HL-60 (cell line): ENCODE data around the gene ZNF358.

Experiments
- DNase-seq, 2 experiments: peaks; one replicate each; pipeline ENCODE4 v3.0.0-alpha.2; 2010 to 2020; ENCODE audit warnings: low read depth in 1 of 2, low spot score in 1 of 2
- H3K27ac ChIP-seq: fragments of 250-450 bp; sonication (Bioruptor Pico); replicated peaks from 2 replicates; pipeline ENCODE4 v1.5.1; 2020; ENCODE audit warnings: mild to moderate bottlenecking, moderate library complexity
- H3K27me3 ChIP-seq: fragments of 250-450 bp; sonication (Bioruptor Pico); 2 replicates; pipeline ENCODE4 v1.5.1; 2021; ENCODE audit warnings: mild to moderate bottlenecking, moderate library complexity; ENCODE audit not compliant: insufficient read depth, poor library complexity, severe bottlenecking
- H3K4me3 ChIP-seq: replicated peaks from 2 replicates; pipeline ENCODE4 v1.5.1; 2011; ENCODE audit warnings: mild to moderate bottlenecking, control low read depth, low read length; ENCODE audit not compliant: insufficient read depth
- GABPA ChIP-seq: IDR thresholded peaks from 2 replicates; pipeline ENCODE4 v1.6.1; 2012; ENCODE audit warnings: low read depth
- POLR2AphosphoS5 ChIP-seq: IDR thresholded peaks from 2 replicates; pipeline ENCODE4 v1.6.1; 2012; ENCODE audit warnings: low read depth
- REST ChIP-seq: IDR thresholded peaks from 2 replicates; pipeline ENCODE4 v1.6.1; 2012; ENCODE audit warnings: low read depth; ENCODE audit not compliant: insufficient replicate concordance
- SPI1 ChIP-seq: IDR thresholded peaks from 2 replicates; pipeline ENCODE4 v1.6.1; 2012; ENCODE audit warnings: low read depth, mild to moderate bottlenecking, borderline replicate concordance
- TF ChIP-seq, protein P1 (sequence below): IDR thresholded peaks from one replicate; pipeline ENCODE4 v1.5.1; 2011; ENCODE audit warnings: low read length, control low read depth, inconsistent platforms; ENCODE audit not compliant: insufficient read depth

Gene ZNF358

DNA sequence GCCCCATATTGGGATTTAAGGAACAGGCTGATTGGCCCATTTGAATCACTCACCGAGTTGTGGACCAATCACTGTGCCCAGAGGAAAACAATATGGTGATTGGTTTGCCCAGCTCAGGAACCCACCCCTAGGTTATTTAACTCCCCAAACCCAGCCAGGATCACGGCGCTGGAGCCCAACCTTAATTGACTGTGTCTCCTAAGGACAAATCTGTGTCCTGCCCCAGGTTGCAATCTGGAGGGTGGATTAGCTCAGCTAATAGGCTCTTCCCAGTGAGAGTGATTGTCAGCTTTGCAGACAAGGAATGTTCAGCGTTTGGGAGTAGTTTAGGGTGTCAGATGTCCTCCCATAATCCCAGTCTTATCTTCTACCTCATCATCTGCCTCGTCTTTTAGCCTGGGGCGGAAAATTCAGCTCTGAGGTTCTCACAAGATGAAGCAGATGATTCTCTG lies 3.5 kb upstream of the ZNF358 start:
- Histone ChIP-seq H3K4me3 (no peak overlapping the region), H3K27me3 (peaks cover 24% of the 10 kb centered on the region), H3K27ac (no peak overlapping the region)
- DNase-seq, result no peak
- TF ChIP-seq REST, result no peak
- TF ChIP-seq, protein P1, sequence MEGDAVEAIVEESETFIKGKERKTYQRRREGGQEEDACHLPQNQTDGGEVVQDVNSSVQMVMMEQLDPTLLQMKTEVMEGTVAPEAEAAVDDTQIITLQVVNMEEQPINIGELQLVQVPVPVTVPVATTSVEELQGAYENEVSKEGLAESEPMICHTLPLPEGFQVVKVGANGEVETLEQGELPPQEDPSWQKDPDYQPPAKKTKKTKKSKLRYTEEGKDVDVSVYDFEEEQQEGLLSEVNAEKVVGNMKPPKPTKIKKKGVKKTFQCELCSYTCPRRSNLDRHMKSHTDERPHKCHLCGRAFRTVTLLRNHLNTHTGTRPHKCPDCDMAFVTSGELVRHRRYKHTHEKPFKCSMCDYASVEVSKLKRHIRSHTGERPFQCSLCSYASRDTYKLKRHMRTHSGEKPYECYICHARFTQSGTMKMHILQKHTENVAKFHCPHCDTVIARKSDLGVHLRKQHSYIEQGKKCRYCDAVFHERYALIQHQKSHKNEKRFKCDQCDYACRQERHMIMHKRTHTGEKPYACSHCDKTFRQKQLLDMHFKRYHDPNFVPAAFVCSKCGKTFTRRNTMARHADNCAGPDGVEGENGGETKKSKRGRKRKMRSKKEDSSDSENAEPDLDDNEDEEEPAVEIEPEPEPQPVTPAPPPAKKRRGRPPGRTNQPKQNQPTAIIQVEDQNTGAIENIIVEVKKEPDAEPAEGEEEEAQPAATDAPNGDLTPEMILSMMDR, result no peak
- TF ChIP-seq SPI1, result no peak
- no peak for TF ChIP-seq POLR2AphosphoS5
- TF ChIP-seq GABPA, result no peak

DNA sequence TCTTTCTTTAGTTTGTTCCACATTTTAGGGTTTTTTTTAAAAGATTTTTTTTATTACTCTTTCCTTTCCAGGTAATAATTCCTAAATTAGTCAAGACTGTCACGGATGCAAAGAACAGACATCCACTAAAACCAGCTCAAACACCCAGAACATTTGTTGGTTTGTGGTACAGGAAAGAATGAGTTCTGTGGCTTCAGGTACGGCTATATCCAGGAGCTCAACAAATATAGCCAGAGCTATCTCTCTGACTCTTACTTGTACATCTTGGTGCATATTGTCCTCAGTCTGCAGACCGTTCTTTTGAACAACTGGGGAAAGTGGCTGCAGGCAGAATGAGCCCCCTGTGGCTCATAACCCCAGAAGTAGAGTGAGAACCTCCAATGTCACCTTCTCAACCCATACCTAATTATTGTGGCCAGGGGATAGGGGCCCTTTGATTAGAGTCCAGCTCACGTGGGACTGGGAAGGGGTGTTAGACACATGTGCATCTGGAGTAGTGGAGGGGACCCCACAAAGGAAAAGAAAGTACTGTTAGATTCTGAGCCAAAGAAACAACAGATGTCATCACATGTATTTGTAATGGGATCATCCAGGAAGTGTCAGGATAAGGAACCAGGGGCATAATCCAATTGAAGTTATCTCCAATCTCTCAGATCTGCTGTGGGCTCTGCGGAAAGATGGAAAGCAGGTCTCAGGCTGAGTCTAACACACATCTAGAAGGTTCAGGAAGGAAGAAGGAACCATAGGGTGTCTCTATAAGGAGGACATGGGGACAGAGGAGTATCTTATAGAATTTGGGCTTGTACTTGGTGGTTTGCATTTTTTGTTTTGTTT lies 1.9 kb upstream of the ZNF358 start:
- no peak for TF ChIP-seq POLR2AphosphoS5
- no peak for DNase-seq
- H3K4me3 ChIP-seq, result no peak overlapping the region
- H3K27me3 ChIP-seq, result peaks cover 27% of the 10 kb centered on the region
- H3K27ac ChIP-seq, result no peak overlapping the region

DNA sequence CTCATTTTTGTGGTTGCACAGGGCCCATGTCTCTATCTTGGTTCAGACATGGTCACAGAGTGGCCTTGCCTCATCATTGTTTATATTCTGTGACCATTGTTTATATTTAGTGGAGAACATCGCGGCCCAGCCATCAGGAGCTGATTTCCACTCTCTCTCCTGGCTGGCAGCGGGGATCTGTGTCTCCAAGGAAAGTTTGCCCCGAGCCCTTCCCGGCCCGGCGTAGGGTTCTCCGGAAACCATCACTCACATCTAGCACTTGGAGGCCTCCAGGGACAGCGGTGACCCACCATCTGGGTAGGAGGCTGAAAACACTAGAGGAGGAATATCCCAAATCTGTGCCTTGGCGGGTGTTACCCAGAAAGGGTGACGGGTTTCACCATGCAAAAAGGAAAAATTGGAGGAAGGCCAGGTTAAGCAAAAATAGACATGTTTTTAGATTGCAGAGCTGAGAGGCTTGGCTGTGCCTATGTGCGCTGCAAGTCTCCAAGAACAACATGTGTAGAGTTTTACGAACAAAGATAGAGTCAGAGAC lies 726 bp upstream of the ZNF358 start:
- no peak for DNase-seq
- Histone ChIP-seq H3K4me3 (no peak overlapping the region), H3K27ac (no peak overlapping the region), H3K27me3 (peaks cover 27% of the 10 kb centered on the region)
- TF ChIP-seq POLR2AphosphoS5 (no peak), REST (no peak), GABPA (no peak), SPI1 (no peak)
- TF ChIP-seq, protein P1, result no peak

- no peak overlapping the region for H3K27ac ChIP-seq
- no peak for DNase-seq
- TF ChIP-seq REST (no peak), GABPA (no peak), POLR2AphosphoS5 (no peak), SPI1 (no peak)
- TF ChIP-seq, protein P1, result no peak
- no peak overlapping the region for H3K4me3 ChIP-seq
- H3K27me3 ChIP-seq, result peaks cover 27% of the 10 kb centered on the region
Observed at GRCh38 chr19:7516333-7516732, 430 bp downstream of the ZNF358 start.
